Gastroesophageal sphincter (tissue), 4 donors: Measurements from ENCODE around the gene VWA3B. TPM values are rescaled to one million over a fixed set of nuclear protein-coding genes. Genes with fewer than 3 reads are reported as not detected.
"Not testable (repeated sequence)": the region's sequence is repeated elsewhere in the genome, so short reads cannot be mapped to it uniquely, and the experiment has no call there.

Source experiments
- ATAC-seq: fragments of 150-250 bp; one replicate; pipeline ENCODE4 v1.9.1; 2016; ENCODE audit warnings: mild to moderate bottlenecking, moderate library complexity
- H3K27ac ChIP-seq, 4 donors: fragments of 200-600 bp; sonication (generic) in 3 of 4; 1 replicate in 3 of 4; 2 replicates in 1 of 4; pipeline ENCODE4 v1.5.1; 2016 to 2019
- H3K27me3 ChIP-seq: fragments of 200-600 bp; sonication (generic); one replicate; pipeline ENCODE4 v1.5.1; 2019
- H3K36me3 ChIP-seq, 2 donors: fragments of 200-600 bp; sonication (generic); one replicate each; pipeline ENCODE4 v1.5.1; 2019; ENCODE audit warnings: control low read depth in 1 of 2
- H3K4me1 ChIP-seq, 3 donors: fragments of 200-600 bp; sonication (generic); 1 replicate in 2 of 3; 2 replicates in 1 of 3; pipeline ENCODE4 v1.5.1; 2016 to 2019; ENCODE audit warnings: control low read depth in 2 of 3
- H3K4me3 ChIP-seq, 2 donors: fragments of 200-600 bp; sonication (generic); one replicate each; pipeline ENCODE4 v1.5.1; 2019; ENCODE audit warnings: mild to moderate bottlenecking in 1 of 2, moderate library complexity in 1 of 2
- H3K9me3 ChIP-seq, 3 donors: fragments of 200-600 bp; sonication (generic); one replicate each; pipeline ENCODE4 v1.5.1; 2017 to 2019; ENCODE audit warnings: control low read depth in 2 of 3
- EP300 ChIP-seq: sonication (generic); formaldehyde crosslinking; IDR thresholded peaks from one replicate; pipeline ENCODE4 v1.6.1; 2017; ENCODE audit warnings: antibody characterized with exemption, mild to moderate bottlenecking
- POLR2A ChIP-seq, 2 donors: fragments of 450-650 bp; IDR thresholded peaks; one replicate each; pipeline ENCODE4 v1.6.1; 2017; ENCODE audit warnings: antibody characterized with exemption in 2 of 2, mild to moderate bottlenecking in 2 of 2, moderate library complexity in 1 of 2
- POLR2AphosphoS5 ChIP-seq: sonication (generic); formaldehyde crosslinking; IDR thresholded peaks from one replicate; pipeline ENCODE4 v1.6.1; 2017; ENCODE audit warnings: antibody characterized with exemption
- WGBS, 2 donors: methylation state at CpG; one replicate each; pipeline ENCODE4 v1.1.5; 2018; ENCODE audit warnings: low coverage in 1 of 2; 5-methylcytosine and 5-hydroxymethylcytosine counted together
- total RNA-seq, 4 donors: library from RNA; depleted of rRNA; stranded (reverse); fragments of >200 nt; gene quantifications; one replicate each; pipeline ENCODE4 v1.1.0, GENCODE V29; 2016
- TF ChIP-seq, protein P1 (sequence below), 4 experiments: fragments of 200-600 bp in 2 of 4; fragments of 450-650 bp in 2 of 4; sonication (generic) in 1 of 4; IDR thresholded peaks; one replicate each; pipeline ENCODE4 v1.5.1; 2017 to 2019; ENCODE audit warnings: antibody characterized with exemption in 4 of 4, mild to moderate bottlenecking in 2 of 4, moderate library complexity in 2 of 4

The VWA3B gene
- total RNA-seq, 4 donors from 2014 or later, result not detected

- ATAC-seq, result no peak
- WGBS, 2 donors, result 62% methylated on average over 5 of the region's 5 CpGs; no CpG with 5 or more reads in 1 of the 2 donors
Measured at GRCh38 chr2:98140210-98140609, 53.2 kb downstream of the VWA3B start.

GRCh38 chr2:98142106-98142791 is 55.3 kb downstream of the VWA3B start:
- no peak for TF ChIP-seq POLR2AphosphoS5
- TF ChIP-seq, protein P1, sequence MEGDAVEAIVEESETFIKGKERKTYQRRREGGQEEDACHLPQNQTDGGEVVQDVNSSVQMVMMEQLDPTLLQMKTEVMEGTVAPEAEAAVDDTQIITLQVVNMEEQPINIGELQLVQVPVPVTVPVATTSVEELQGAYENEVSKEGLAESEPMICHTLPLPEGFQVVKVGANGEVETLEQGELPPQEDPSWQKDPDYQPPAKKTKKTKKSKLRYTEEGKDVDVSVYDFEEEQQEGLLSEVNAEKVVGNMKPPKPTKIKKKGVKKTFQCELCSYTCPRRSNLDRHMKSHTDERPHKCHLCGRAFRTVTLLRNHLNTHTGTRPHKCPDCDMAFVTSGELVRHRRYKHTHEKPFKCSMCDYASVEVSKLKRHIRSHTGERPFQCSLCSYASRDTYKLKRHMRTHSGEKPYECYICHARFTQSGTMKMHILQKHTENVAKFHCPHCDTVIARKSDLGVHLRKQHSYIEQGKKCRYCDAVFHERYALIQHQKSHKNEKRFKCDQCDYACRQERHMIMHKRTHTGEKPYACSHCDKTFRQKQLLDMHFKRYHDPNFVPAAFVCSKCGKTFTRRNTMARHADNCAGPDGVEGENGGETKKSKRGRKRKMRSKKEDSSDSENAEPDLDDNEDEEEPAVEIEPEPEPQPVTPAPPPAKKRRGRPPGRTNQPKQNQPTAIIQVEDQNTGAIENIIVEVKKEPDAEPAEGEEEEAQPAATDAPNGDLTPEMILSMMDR (IDR thresholded peaks at IDR 0.05), result no peak
- TF ChIP-seq EP300, result no peak
- no peak for TF ChIP-seq POLR2A (IDR thresholded peaks at IDR 0.05)
- no peak for ATAC-seq
- Histone ChIP-seq H3K27me3 (no peaks in the 10 kb centered on the region), H3K36me3 (no peaks in the 10 kb centered on the region), H3K4me3 (no peak overlapping the region), H3K4me1 (no peaks in the 10 kb centered on the region), H3K27ac (no peak overlapping the region), H3K9me3 (no peaks in the 10 kb centered on the region)
- WGBS, 2 donors, result 74 to 90% methylated on average over 2 to 3 of the region's 6 CpGs

More at GRCh38 chr2:98140210-98140609, 53.2 kb downstream of the VWA3B start:
- no peak for TF ChIP-seq POLR2AphosphoS5
- TF ChIP-seq EP300, result no peak
- TF ChIP-seq, protein P1 (IDR thresholded peaks at IDR 0.05), result no peak
- no peak for TF ChIP-seq POLR2A (IDR thresholded peaks at IDR 0.05)
- H3K27ac ChIP-seq, result no peak overlapping the region
- no peaks in the 10 kb centered on the region for H3K27me3 ChIP-seq
- H3K4me1 ChIP-seq, result no peaks in the 10 kb centered on the region
- no peaks in the 10 kb centered on the region for H3K36me3 ChIP-seq
- H3K4me3 ChIP-seq, result no peak overlapping the region
- no peaks in the 10 kb centered on the region for H3K9me3 ChIP-seq

GRCh38 chr2:98145070-98145469 is 58.1 kb downstream of the VWA3B start:
- 40 to 51% methylated on average over 3 of the region's 3 CpGs for WGBS, 2 donors
- H3K9me3 ChIP-seq, result no peaks in the 10 kb centered on the region
- H3K27me3 ChIP-seq, result no peaks in the 10 kb centered on the region
- H3K4me3 ChIP-seq, result no peak overlapping the region
- TF ChIP-seq, protein P1 (IDR thresholded peaks at IDR 0.05), result no peak
- no peak for TF ChIP-seq POLR2AphosphoS5
- no peak for TF ChIP-seq EP300
- TF ChIP-seq POLR2A (IDR thresholded peaks at IDR 0.05), result no peak
- H3K36me3 ChIP-seq, result no peaks in the 10 kb centered on the region
- ATAC-seq, result no peak
- H3K27ac ChIP-seq, result no peak overlapping the region
- H3K4me1 ChIP-seq, result peaks cover 0 to 16% (median 0%) of the 10 kb centered on the region in 3 donors

DNA sequence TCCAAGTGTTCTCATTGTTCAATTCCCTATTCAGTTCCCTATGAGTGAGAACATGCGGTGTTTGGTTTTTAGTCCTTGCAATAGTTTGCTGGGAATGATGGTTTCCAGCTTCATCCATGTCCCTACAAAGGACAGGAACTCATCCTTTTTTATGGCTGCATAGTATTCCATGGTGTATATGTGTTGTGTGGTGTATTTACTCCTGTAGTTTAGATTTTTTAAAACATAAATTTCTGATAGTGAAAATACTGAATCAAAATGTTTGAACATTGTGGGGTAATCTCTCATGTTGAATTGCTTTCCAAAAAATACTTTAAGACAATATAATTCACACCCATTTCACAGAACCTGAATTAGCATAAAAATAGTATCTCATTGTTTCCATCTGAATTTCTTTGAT is 60.9 kb downstream of the VWA3B start:
- WGBS, 2 donors, result 86% methylated on average over 1 of the region's 1 CpG; no CpG with 5 or more reads in 1 of the 2 donors
- H3K27ac ChIP-seq, H3K27me3 ChIP-seq, ATAC-seq, H3K9me3 ChIP-seq, H3K4me3 ChIP-seq, H3K36me3 ChIP-seq: not testable (repeated sequence)
- H3K4me1 ChIP-seq, result peaks cover 0 to 24% (median 0%) of the 10 kb centered on the region in 3 donors

DNA sequence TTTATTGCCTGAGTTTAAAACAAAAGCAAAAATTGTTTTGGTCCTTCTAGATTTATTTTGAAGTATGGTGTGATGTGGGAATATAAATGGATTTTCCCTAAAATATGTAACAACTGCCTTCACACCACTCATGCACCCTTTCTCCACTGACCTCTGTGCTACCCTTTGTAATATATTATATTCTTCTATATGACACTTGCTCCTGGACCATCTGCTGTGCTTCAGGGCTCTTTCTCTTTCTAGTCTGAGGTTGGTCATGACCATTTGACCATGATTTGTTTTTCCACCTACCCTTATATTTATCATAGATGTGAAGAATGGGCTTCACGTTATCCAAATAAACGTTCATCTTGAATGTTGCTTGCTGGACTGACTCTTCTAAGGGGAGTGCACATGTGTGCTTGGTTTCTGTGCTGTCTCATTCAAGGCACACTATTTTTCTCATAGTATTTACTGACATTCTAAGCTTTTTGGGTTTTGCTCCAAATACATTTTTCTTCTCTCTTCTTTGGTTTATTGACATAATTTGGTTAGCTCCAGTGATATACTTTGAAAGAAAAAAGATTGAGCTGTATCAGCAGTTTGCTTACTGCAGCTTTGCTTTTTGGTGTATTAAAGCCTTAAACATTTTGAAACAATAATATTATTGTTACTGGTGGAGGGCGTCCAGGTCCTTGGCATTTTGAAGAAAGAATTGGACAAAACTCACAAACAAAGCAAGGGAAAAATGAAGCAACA is 61.8 kb downstream of the VWA3B start:
- peak overlapping the region; percentile 32 to 33 for H3K4me3 ChIP-seq
- H3K27ac ChIP-seq, result peak overlapping the region; percentile 48 to 63 (median 54)
- no peaks in the 10 kb centered on the region for H3K9me3 ChIP-seq
- H3K4me1 ChIP-seq, result peaks cover 0 to 33% (median 0%) of the 10 kb centered on the region in 3 donors
- WGBS, 2 donors, result 14 to 19% methylated on average over 3 of the region's 3 CpGs
- TF ChIP-seq POLR2AphosphoS5 (no peak), EP300 (no peak), POLR2A (IDR thresholded peaks at IDR 0.05) (no peak)
- TF ChIP-seq, protein P1 (IDR thresholded peaks at IDR 0.05), result no peak
- no peaks in the 10 kb centered on the region for H3K36me3 ChIP-seq
- no peaks in the 10 kb centered on the region for H3K27me3 ChIP-seq
- ATAC-seq, result no peak
